HG03520 (cell line): ENCODE data around the gene GRID1.
"Not testable (repeated sequence)": the region's sequence is repeated elsewhere in the genome, so short reads cannot be mapped to it uniquely, and the experiment has no call there.

Experiments used
- ATAC-seq: cut with Tn5 transposase; IDR thresholded peaks from one replicate; pipeline ENCODE4 v1.9.1; 2021; ENCODE audit warnings: mild to moderate bottlenecking, moderate library complexity; ENCODE audit not compliant: unreplicated experiment

Gene GRID1

GRCh38 chr10:86122646-86123045, 243.9 kb downstream of the GRID1 start:
- no peak for ATAC-seq

GRCh38 chr10:86121200-86121599, 245.4 kb downstream of the GRID1 start:
- no peak for ATAC-seq

- no peak for ATAC-seq
These were observed 249.5 kb downstream of the GRID1 start for GRCh38 chr10:86117051-86117450.

- no peak for ATAC-seq
These were observed 252.6 kb downstream of the GRID1 start for GRCh38 chr10:86113983-86114382.

- no peak for ATAC-seq
These were observed 253.1 kb downstream of the GRID1 start for GRCh38 chr10:86113501-86113900.

- ATAC-seq: no peak
These were observed 253.6 kb downstream of the GRID1 start for GRCh38 chr10:86113044-86113443.

- ATAC-seq: no peak
These were observed 254.6 kb downstream of the GRID1 start for GRCh38 chr10:86111902-86112545.

GRCh38 chr10:86110156-86110786, 256.3 kb downstream of the GRID1 start:
- no peak for ATAC-seq

- ATAC-seq: no peak
These were observed 257.2 kb downstream of the GRID1 start for GRCh38 chr10:86109421-86109820.

GRCh38 chr10:86108696-86109095, 257.9 kb downstream of the GRID1 start:
- no peak for ATAC-seq

- not testable (repeated sequence) for ATAC-seq
These were observed 258.8 kb downstream of the GRID1 start for GRCh38 chr10:86107611-86108310.

- ATAC-seq: no peak
These were observed 259.5 kb downstream of the GRID1 start for GRCh38 chr10:86107131-86107530.

- ATAC-seq: no peak
These were observed 260.0 kb downstream of the GRID1 start for GRCh38 chr10:86106616-86107015.

GRCh38 chr10:86105640-86106039, 261.0 kb downstream of the GRID1 start:
- no peak for ATAC-seq

GRCh38 chr10:86105181-86105580, 261.4 kb downstream of the GRID1 start:
- no peak for ATAC-seq

- ATAC-seq: no peak
These were observed 261.9 kb downstream of the GRID1 start for GRCh38 chr10:86104611-86105145.

GRCh38 chr10:86104156-86104555, 262.4 kb downstream of the GRID1 start:
- ATAC-seq: no peak

GRCh38 chr10:86103391-86104101, 263.0 kb downstream of the GRID1 start:
- ATAC-seq: no peak

- no peak for ATAC-seq
These were observed 264.1 kb downstream of the GRID1 start for GRCh38 chr10:86102451-86102850.

GRCh38 chr10:86102031-86102430, 264.6 kb downstream of the GRID1 start:
- no peak for ATAC-seq

- ATAC-seq: peak; percentile 74
These were observed 266.0 kb downstream of the GRID1 start for GRCh38 chr10:86100581-86101061.
